IMR-90 (cell line): ENCODE results near the gene PCDHB1. TPM values are rescaled to one million over a fixed set of nuclear protein-coding genes. Genes with fewer than 3 reads are reported as not detected.
A peak's percentile ranks its signal among the peaks of the same experiment; 100 is the strongest.

Experiments
- ATAC-seq: fragments of 200-7000 bp; cut with Tn5 transposase; 2 replicates; pipeline ENCODE4 v1.9.1; 2020; ENCODE audit warnings: low read depth, mild to moderate bottlenecking, moderate library complexity
- Bru-seq: library from RNA; stranded (reverse); fragments of 400-500 nt; gene quantifications from one replicate; lab custom pipeline; 2021; lab: Mats Ljungman, UMichigan
- BruChase-seq, 2 experiments: library from RNA; stranded (reverse); fragments of 400-500 nt; gene quantifications; one replicate each; lab custom pipeline; 2021; lab: Mats Ljungman, UMichigan
- BruUV-seq: library from RNA; stranded (reverse); fragments of 400-500 nt; replicated peaks from 2 replicates; lab custom pipeline; 2021; lab: Mats Ljungman, UMichigan
- CTCF ChIA-PET: fragments of 300-600 bp; formaldehyde crosslinking; extraction: SDS; loops from one replicate; lab custom pipeline; 2021; ENCODE audit warnings: antibody characterized with exemption; lab: Yijun Ruan, JAX
- POLR2A ChIA-PET: fragments of 300-600 bp; sonication (Branson Sonifier 250); formaldehyde crosslinking; loops from one replicate; lab custom pipeline; 2022; ENCODE audit warnings: antibody characterized with exemption; ENCODE audit not compliant: unreplicated experiment; lab: Charles Lee
- DNase-seq: peaks from one replicate; pipeline ENCODE4 v3.0.0; 2013
- H2AFZ ChIP-seq: replicated peaks from 2 replicates; pipeline ENCODE3; 2013; ENCODE audit warnings: low read length, mild to moderate bottlenecking; ENCODE audit not compliant: poor library complexity
- H2AK5ac ChIP-seq: 2 replicates; pipeline ENCODE4 v1.6.1; 2013; ENCODE audit warnings: low read depth, low read length, inconsistent platforms
- H2AK9ac ChIP-seq: replicated peaks from 2 replicates; pipeline ENCODE3; 2013; ENCODE audit warnings: mild to moderate bottlenecking, low read depth, low read length, moderate library complexity; ENCODE audit not compliant: poor library complexity
- H2BK120ac ChIP-seq: 2 replicates; pipeline ENCODE4 v1.6.1; 2013; ENCODE audit warnings: low read depth, low read length, inconsistent platforms
- H2BK15ac ChIP-seq: 3 replicates; pipeline ENCODE4 v1.6.1; 2013; ENCODE audit warnings: low read depth, low read length, inconsistent platforms
- H2BK20ac ChIP-seq: 2 replicates; pipeline ENCODE4 v1.6.1; 2013; ENCODE audit warnings: low read depth, mild to moderate bottlenecking, inconsistent platforms, low read length, moderate library complexity
- H2BK5ac ChIP-seq: 2 replicates; pipeline ENCODE4 v1.6.1; 2013; ENCODE audit warnings: mild to moderate bottlenecking, low read depth, low read length, inconsistent platforms; ENCODE audit not compliant: poor library complexity, severe bottlenecking
- H3K14ac ChIP-seq: replicated peaks from 2 replicates; pipeline ENCODE4 v1.6.1; 2013; ENCODE audit warnings: low read depth, low read length, inconsistent platforms
- H3K18ac ChIP-seq: 2 replicates; pipeline ENCODE4 v1.6.1; 2013; ENCODE audit warnings: low read depth, low read length, control low read depth
- H3K23ac ChIP-seq: 2 replicates; pipeline ENCODE4 v1.6.1; 2013; ENCODE audit warnings: low read depth, low read length, inconsistent platforms
- H3K27ac ChIP-seq: 2 replicates; pipeline ENCODE4 v1.5.1; 2013; ENCODE audit warnings: mild to moderate bottlenecking, control low read depth, low read length; ENCODE audit not compliant: insufficient read depth
- H3K27me3 ChIP-seq: 2 replicates; pipeline ENCODE4 v1.6.1; 2013; ENCODE audit warnings: low read length; ENCODE audit not compliant: control insufficient read depth, insufficient read depth
- H3K36me3 ChIP-seq: 2 replicates; pipeline ENCODE4 v1.6.1; 2013; ENCODE audit warnings: low read length, mixed read lengths; ENCODE audit not compliant: control insufficient read depth, insufficient read depth
- H3K4ac ChIP-seq: 2 replicates; pipeline ENCODE4 v1.6.1; 2013; ENCODE audit warnings: low read depth, low read length, inconsistent platforms
- H3K4me1 ChIP-seq: 2 replicates; pipeline ENCODE4 v1.6.1; 2013; ENCODE audit warnings: low read length, mixed read lengths; ENCODE audit not compliant: control insufficient read depth, insufficient read depth
- H3K4me2 ChIP-seq: 2 replicates; pipeline ENCODE4 v1.6.1; 2013; ENCODE audit warnings: low read depth, mild to moderate bottlenecking, control low read depth, low read length, moderate library complexity
- H3K4me3 ChIP-seq: 2 replicates; pipeline ENCODE4 v1.5.1; 2013; ENCODE audit warnings: low read depth, mild to moderate bottlenecking, control low read depth, low read length, moderate library complexity; ENCODE audit not compliant: insufficient read depth
- H3K56ac ChIP-seq: 2 replicates; pipeline ENCODE4 v1.6.1; 2013; ENCODE audit warnings: low read length, inconsistent platforms; ENCODE audit not compliant: insufficient read depth; ENCODE audit errors: extremely low read depth
- H3K79me1 ChIP-seq, 2 experiments: 2 replicates each; pipeline ENCODE4 v1.6.1; 2013; ENCODE audit warnings: low read length in 2 of 2, inconsistent platforms in 1 of 2, low read depth in 1 of 2
- H3K9ac ChIP-seq: 2 replicates; pipeline ENCODE4 v1.6.1; 2013; ENCODE audit warnings: low read depth, low read length, control low read depth
- H3K9me1 ChIP-seq: 2 replicates; pipeline ENCODE4 v1.6.1; 2013; ENCODE audit warnings: low read length, inconsistent platforms; ENCODE audit not compliant: insufficient read depth
- H3K9me3 ChIP-seq: 2 replicates; pipeline ENCODE4 v1.6.1; 2013; ENCODE audit warnings: low read length; ENCODE audit not compliant: control insufficient read depth, insufficient read depth
- H4K20me1 ChIP-seq: 2 replicates; pipeline ENCODE4 v1.6.1; 2013; ENCODE audit warnings: low read length, inconsistent platforms; ENCODE audit not compliant: insufficient read depth
- H4K5ac ChIP-seq: 2 replicates; pipeline ENCODE4 v1.6.1; 2013; ENCODE audit warnings: mild to moderate bottlenecking, low read depth, low read length, control low read depth
- H4K8ac ChIP-seq, 2 experiments: 2 replicates each; pipeline ENCODE4 v1.6.1; 2013; ENCODE audit warnings: low read depth in 2 of 2, low read length in 2 of 2, control low read depth in 1 of 2, inconsistent platforms in 1 of 2
- H4K91ac ChIP-seq: 2 replicates; pipeline ENCODE4 v1.6.1; 2013; ENCODE audit warnings: low read depth, low read length, inconsistent platforms; ENCODE audit not compliant: insufficient read depth
- CHD1 ChIP-seq: IDR thresholded peaks from 2 replicates; pipeline ENCODE4 v1.6.1; 2012; ENCODE audit warnings: low read depth, low read length, improper control_type of control experiment
- MAFK ChIP-seq: IDR thresholded peaks from 2 replicates; pipeline ENCODE4 v1.6.1; 2012; ENCODE audit warnings: low read depth, low read length, improper control_type of control experiment
- MAZ ChIP-seq: IDR thresholded peaks from 2 replicates; pipeline ENCODE4 v1.6.1; 2012; ENCODE audit warnings: low read depth, mild to moderate bottlenecking, low read length, improper control_type of control experiment, moderate library complexity, borderline replicate concordance
- WGBS, 2 experiments: methylation state at CpG; one replicate each; pipeline versions ENCODE4 v1.1.5 to v1.1.7; 2013; ENCODE audit warnings: missing lambda C conversion rate in 2 of 2; ENCODE audit not compliant: insufficient read length in 1 of 2; ENCODE audit errors: extremely low coverage in 2 of 2; 5-methylcytosine and 5-hydroxymethylcytosine counted together
- dilution Hi-C: fragments of 300-500 bp; cut with HindIII; formaldehyde crosslinking; loops from one replicate; pipeline ENCODE4 v1.14.3; 2018; ENCODE audit warnings: low sequenced_read_pairs; ENCODE audit not compliant: unreplicated experiment
- in situ Hi-C: fragments of 300-500 bp; cut with MboI; formaldehyde crosslinking; loops from 3 replicates; pipeline ENCODE4 v1.14.3; 2019; ENCODE audit warnings: low sequenced_read_pairs, inconsistent platforms, mixed read lengths
- intact Hi-C: fragments of 100-400 bp; cut with micrococcal nuclease; formaldehyde crosslinking; loops from 2 replicates; pipeline ENCODE4 v1.10.0; 2022
- long read RNA-seq: library from polyadenylated mRNA; unstranded; transcript quantifications from one replicate; pipeline ENCODE4 v2.0.0, GENCODE V29; 2021; ENCODE audit not compliant: unreplicated experiment
- polyA plus RNA-seq, 3 experiments: library from polyadenylated mRNA; depleted of rRNA; stranded (reverse); fragments of >200 nt; gene quantifications; 2 replicates each; pipeline ENCODE4 v1.2.3, GENCODE V29; 2012; ENCODE audit warnings: low replicate concordance in 1 of 3
- total RNA-seq: library from RNA; depleted of rRNA; stranded (reverse); fragments of >200 nt; gene quantifications from 2 replicates; pipeline ENCODE4 v1.2.3, GENCODE V29; 2012; rRNA removed

PCDHB1 gene
- total RNA-seq (not detected in 2 replicates), polyA plus RNA-seq (2012; rRNA removed) (not detected in 2 replicates), Bru-seq, nascent RNA (not detected), BruChase-seq, experiment 1, labeled RNA remaining after a 6-hour chase (not detected), BruChase-seq, experiment 2, labeled RNA remaining after a 2-hour chase (not detected)
- polyA plus RNA-seq (2012; cell fraction: cytosol; rRNA removed): not detected in 2 replicates
- not detected in 2 replicates for polyA plus RNA-seq (2012; cell fraction: nucleus; rRNA removed; ENCODE audit: low replicate concordance)
- long read RNA-seq: 0 reads

GRCh38 chr5:141050622-141051520 is at the start of gene PCDHB1:
Gene PCDHB1, plus strand, starts transcription at chr5:141051374. Its CDS starts 97 bp downstream, at chr5:141051471.
- no peak within 1 kb of the TSS for H2BK120ac ChIP-seq
- no peak within 1 kb of the TSS for H2BK5ac ChIP-seq
- 7% methylated on average over 10 of the region's 20 CpGs; no CpG with 5 or more reads in 1 of the 2 experiments for WGBS, 2 experiments
- H3K4ac ChIP-seq: no peak within 1 kb of the TSS
- H3K4me2 ChIP-seq: no peak within 1 kb of the TSS
- no peak within 1 kb of the TSS for H3K18ac ChIP-seq
- no peak within 1 kb of the TSS for H2AK9ac ChIP-seq
- H4K20me1 ChIP-seq: no peaks in the 10 kb centered on the region
- H2BK15ac ChIP-seq: no peak within 1 kb of the TSS
- H2AK5ac ChIP-seq: no peak within 1 kb of the TSS
- no peak within 1 kb of the TSS for H3K56ac ChIP-seq
- dilution Hi-C loops: no loop called here
- H3K9me1 ChIP-seq: no peaks in the 10 kb centered on the region
- no peak within 1 kb of the TSS for H2BK20ac ChIP-seq
- peak within 1 kb of the TSS; percentile 63 for H2AFZ ChIP-seq
- H3K9me3 ChIP-seq: peaks cover 11% of the 10 kb centered on the region
- intact Hi-C loops: no loop called here
- ChIA-PET CTCF (no interaction called here), POLR2A (no interaction called here)
- H3K4me3 ChIP-seq: peak within 1 kb of the TSS; percentile 18; the same call in 1 of the 2 replicates
- no peak within 1 kb of the TSS for H4K91ac ChIP-seq
- no peaks in the 10 kb centered on the region for H3K27me3 ChIP-seq
- no peaks in the 10 kb centered on the region for H3K36me3 ChIP-seq
- in situ Hi-C loops: no loop called here
- BruUV-seq: no TSS peak
- no peak for ATAC-seq
- H3K79me1 ChIP-seq: no peaks in the 10 kb centered on the region
- H3K9ac ChIP-seq: no peak within 1 kb of the TSS
- no peak within 1 kb of the TSS for H4K8ac ChIP-seq
- TF ChIP-seq MAFK (no peak), CHD1 (no peak), MAZ (no peak)
- no peak within 1 kb of the TSS for H3K14ac ChIP-seq
- no peak for DNase-seq
- no peak within 1 kb of the TSS for H4K5ac ChIP-seq
- H3K4me1 ChIP-seq: no peaks in the 10 kb centered on the region
- H3K23ac ChIP-seq: no peak within 1 kb of the TSS
- no peak within 1 kb of the TSS for H3K27ac ChIP-seq
